ENCODE results near the gene SCN4A.

The SCN4A gene

DNA sequence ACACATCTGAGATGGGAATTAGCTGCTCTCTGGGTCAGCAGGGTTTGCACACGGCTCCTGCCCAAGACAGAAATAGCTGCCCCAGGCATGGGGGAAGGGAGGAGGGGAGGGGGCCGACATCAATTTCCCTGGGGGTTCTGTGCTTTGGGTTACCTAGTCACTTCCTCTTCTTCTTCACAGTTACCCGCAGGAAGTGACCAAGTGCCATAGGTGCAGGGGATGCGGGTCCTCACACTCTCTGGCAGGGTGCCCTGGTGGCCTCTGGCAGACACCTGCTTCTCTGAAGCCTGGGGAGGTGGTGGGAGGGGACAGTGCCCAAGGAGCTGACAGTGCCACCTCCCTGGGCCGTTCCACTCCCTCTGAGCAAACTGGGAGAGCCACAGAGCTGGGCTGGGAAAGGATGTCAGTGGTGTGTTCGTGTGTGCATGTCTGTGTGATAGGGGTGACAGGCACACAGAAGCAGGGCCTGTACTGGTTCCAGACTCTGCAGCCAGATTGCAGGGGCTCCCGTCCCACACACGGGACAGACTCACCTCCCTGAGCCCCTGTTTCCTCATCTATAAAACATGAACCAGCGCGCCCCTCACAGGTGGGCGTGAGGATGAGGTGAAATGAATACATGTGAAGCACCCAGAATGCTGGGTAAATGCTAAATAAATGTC lies 18.2 kb downstream of the SCN4A start:
- peak; percentile 64 for DNase-seq

- peak; percentile 32 for DNase-seq
These were observed 21.5 kb downstream of the SCN4A start for GRCh38 chr17:63950940-63951907.

- DNase-seq: no peak
These were observed 23.0 kb downstream of the SCN4A start for GRCh38 chr17:63949576-63950250.

- no peak for DNase-seq
These were observed 24.2 kb downstream of the SCN4A start for GRCh38 chr17:63948521-63948920.

- no peak for DNase-seq
These were observed 24.9 kb downstream of the SCN4A start for GRCh38 chr17:63947711-63948330.

DNA sequence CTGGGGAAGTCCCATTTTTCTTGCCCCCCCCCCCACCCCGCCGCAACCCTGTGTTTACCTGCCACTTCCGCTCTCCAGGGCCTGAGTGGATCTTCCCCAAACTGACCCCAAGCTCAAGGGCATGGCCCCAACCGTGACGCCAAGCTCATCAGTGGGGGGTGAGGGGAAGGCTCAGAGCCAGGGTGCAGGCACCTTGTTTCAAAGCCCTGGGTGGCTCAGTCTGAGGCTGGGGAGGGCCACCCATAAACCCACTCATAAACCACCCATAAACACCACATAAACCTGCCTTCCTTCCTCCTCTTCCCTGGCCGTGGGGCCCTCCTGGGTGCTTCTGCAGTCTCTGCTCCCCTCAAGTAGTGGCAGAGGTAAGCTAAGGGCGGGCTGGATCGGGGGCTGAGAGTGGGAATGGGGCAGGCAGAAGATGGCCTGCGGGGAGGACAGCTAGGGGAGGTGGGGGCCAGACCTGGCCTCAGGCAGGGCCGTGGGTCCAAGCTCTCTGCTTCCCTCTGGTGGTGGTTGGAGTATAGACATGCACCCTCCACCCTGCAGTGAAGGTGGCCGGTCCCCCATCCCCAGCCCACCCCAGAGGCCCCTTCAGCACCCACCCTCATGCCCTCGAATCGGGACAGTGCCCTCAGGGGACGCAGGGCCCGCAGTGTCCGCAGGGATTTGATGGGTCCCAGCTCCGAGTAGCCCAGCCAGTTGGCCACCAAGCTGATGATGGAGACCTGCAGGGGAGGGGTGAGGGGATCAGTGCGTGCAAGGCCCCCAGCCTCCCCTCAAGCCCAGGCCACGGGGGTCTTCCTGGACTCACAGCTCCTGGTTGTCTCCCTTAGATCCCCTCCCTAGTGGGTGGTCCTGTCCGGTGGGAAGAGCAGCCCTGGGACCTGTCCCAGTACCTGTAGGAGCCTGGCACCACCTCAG lies 26.0 kb downstream of the SCN4A start:
- DNase-seq: peak; percentile 44

DNA sequence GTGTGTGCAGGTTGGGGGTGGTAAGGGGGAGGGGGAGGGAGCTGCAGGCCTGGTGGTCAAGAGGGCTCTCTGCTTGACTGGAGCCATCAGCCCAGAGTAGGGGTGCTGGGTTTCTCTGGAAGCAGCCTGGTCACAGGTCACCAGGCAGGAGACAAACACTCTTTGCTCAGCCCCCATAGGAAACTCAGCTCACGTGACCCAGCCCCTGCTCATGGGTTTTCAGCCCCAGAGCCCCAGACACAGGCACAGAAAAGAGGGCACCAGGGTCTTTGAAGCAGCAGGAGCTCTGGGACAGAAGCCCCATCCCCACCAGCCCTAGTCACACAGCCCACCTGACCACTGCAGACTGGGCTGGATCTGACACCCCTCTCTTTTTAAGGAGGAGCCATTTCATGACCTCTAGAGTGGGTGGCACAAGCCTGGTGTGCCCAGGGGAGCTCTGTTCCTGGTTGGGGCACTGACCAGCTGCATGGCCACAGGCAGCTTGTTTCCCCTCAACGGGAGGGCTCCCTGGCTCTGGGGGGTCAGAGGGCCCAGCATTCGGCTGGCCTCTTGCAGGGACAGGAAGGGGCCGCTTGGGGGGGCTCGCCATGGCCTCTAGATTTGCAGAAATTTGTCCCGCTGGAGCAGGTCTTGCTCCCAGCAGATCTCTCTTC lies 26.8 kb downstream of the SCN4A start:
- DNase-seq: no peak

DNA sequence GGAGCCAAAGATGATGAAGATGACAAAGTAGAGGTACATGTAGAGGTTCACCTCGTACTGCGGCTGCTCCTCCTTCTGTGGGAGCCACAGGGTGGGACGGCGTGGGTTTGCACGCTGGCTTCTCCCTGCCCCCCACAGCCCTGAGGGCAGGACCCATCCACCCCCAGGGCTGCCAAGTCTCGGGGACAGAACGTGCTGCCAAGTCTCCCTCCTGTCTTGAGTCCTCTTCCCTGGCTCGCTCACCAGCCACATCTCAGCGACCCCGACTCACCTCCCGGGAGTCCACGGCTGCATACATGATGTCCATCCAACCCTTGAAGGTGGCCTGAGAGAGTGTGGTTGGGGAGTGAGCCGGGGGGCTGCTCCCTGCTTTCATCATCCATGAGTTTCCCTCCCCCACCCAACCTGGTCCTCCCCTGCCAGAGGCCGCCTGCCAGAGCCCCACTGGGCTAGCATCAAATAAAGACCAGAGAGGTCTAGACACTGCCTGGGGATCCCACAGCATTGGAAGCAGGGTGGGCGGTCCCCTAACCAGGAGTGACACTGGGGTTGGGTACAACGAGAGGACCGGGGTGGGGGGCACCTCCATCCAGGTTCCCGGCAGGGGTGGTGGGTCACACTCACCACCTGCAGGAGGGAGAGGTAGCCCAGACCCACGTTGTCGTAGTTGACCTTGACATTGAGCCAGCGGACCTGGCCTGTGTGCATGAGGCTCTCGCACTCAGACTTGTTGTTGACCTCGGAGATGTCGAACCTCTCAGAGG lies 27.8 kb downstream of the SCN4A start:
- DNase-seq: no peak

DNA sequence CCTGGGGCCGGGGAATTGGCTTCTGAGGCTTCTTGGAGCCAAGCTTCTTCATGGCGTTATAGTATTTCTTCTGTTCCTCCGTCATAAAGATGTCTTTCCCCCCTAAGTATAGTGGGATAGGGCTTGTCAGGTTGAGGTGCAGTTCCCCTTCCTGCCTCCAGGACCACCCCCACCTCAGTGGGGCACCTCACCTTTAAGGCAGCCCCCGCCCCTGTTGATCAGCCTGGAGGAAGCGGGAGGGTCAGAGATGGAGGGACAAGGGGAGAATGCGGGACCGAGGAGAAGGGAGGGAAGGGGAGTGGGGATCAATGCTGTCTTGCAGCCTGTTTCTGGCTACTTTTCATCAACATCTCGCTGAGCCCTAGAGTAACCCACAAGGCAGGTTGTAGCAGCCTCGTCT lies 29.0 kb downstream of the SCN4A start:
- DNase-seq: no peak

- no peak for DNase-seq
These were observed 30.3 kb downstream of the SCN4A start for GRCh38 chr17:63942309-63942985.

DNA sequence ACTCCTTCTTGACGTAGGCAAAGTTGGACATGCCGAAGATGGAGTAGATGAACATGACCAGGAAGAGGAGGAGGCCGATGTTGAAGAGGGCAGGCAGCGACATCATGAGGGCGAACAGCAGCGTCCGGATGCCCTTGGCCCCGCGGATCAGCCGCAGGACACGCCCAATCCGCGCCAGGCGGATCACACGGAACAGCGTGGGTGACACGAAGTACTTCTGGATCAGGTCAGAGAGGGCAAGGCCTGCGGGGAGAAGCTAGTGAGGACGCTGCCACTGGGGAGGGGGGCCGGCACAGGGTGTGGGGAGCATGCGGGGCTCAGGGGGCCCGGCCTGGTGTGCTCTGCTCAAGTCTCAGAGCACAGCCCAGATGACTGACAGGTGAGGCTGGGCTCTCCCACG lies 31.0 kb downstream of the SCN4A start:
- DNase-seq: no peak

DNA sequence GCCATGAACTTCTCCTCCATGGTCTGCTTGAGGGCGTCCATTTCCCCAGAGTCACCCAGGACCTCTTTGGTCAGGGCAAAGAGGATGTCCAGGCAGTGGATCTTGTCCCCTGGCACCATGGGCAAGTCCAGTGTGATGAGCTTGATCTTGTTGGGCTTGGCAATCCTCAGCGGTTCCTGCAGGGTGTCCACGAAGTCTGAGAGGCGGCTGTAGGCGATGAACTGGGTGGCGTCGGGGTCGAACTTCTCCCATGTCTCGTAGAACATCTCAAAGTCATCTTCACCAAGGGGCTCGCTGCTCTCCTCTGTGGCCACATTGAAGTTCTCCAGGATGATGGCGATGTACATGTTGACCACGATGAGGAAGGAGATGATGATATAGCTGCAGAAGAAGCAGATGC lies 31.6 kb downstream of the SCN4A start:
- DNase-seq: no peak

GRCh38 chr17:63940584-63940983 lies 32.1 kb downstream of the SCN4A start:
- no peak for DNase-seq

- DNase-seq: no peak
These were observed 32.8 kb downstream of the SCN4A start for GRCh38 chr17:63939884-63940283.

GRCh38 chr17:63939401-63939800 lies 33.3 kb downstream of the SCN4A start:
- DNase-seq: no peak

GRCh38 chr17:63937920-63938319 lies 34.8 kb downstream of the SCN4A start:
- DNase-seq: no peak

DNA sequence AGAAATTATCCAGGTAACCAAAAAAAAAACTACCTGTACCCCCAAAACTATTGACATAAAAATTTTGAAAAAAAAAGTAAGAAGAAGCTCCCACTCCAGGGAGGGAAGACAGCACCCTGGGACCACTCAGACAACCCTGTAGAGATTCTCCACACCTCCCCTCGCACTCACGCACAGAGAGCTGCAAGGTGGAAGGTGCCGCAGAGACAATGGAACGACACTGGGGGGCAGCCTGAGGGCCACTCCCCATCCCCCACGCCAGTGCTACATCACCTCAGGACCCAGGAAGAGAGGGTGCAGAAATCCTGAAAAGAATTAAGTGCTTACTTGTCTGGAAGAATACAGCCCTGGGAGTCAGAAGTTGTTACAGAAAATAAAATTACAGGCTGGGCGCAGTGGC lies 35.4 kb downstream of the SCN4A start:
- DNase-seq: no peak

GRCh38 chr17:63934183-63935112 lies 38.3 kb downstream of the SCN4A start:
- no peak for DNase-seq

DNA sequence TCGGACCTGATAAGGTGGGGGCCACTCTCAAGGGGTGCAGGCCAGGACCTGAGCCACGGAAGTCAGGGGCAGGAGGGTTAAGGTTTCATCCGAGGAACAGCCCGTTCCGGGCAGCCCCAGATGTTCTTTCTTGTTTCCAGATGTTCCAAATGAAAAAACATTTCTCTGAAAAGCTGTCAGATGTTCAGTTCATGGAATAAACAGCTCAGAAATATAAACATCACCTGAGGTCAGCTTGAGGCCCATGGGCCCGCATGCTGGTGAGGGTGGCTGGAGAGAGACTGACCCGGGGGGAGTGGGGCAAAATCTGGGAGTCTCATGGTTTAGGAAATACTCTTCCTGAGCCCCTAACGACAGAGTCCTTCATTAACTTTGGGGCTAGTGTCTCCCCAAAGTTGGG lies 39.1 kb downstream of the SCN4A start:
- DNase-seq: no peak

All from activated gamma-delta T cell treated with Interleukin-2 at 50 U/mL for 16 hours (primary cell).